GM19035 (cell line): ENCODE data around the gene COG5.
"Not testable (repeated sequence)": the region's sequence is repeated elsewhere in the genome, so short reads cannot be mapped to it uniquely, and the experiment has no call there.

Source experiments
- ATAC-seq: cut with Tn5 transposase; IDR thresholded peaks from one replicate; pipeline ENCODE4 v1.9.1; 2021; ENCODE audit not compliant: unreplicated experiment

The COG5 gene

GRCh38 chr7:107165341-107165740 lies 398.4 kb downstream of the COG5 start:
- ATAC-seq: no peak

- no peak for ATAC-seq
These were observed 399.6 kb downstream of the COG5 start for GRCh38 chr7:107164092-107164491.

GRCh38 chr7:107162475-107162874 lies 401.2 kb downstream of the COG5 start:
- ATAC-seq: no peak

- no peak for ATAC-seq
These were observed 402.3 kb downstream of the COG5 start for GRCh38 chr7:107161415-107161814.

- no peak for ATAC-seq
These were observed 403.3 kb downstream of the COG5 start for GRCh38 chr7:107160389-107160788.

- no peak for ATAC-seq
These were observed 405.7 kb downstream of the COG5 start for GRCh38 chr7:107158028-107158427.

GRCh38 chr7:107157091-107157490 lies 406.6 kb downstream of the COG5 start:
- ATAC-seq: no peak

- not testable (repeated sequence) for ATAC-seq
These were observed 408.0 kb downstream of the COG5 start for GRCh38 chr7:107155726-107156125.

GRCh38 chr7:107154826-107155225 lies 408.9 kb downstream of the COG5 start:
- ATAC-seq: no peak

GRCh38 chr7:107152011-107152410 lies 411.7 kb downstream of the COG5 start:
- no peak for ATAC-seq
